COR-L47 (cell line): Measurements from ENCODE around the gene SLC30A7.
A peak's percentile ranks its signal among the peaks of the same experiment; 100 is the strongest.
"Not testable (repeated sequence)": the region's sequence is repeated elsewhere in the genome, so short reads cannot be mapped to it uniquely, and the experiment has no call there.

Experiments
- DNase-seq: peaks from one replicate; lab custom pipeline; 2025; lab: John Stamatoyannopoulos, UW

SLC30A7 gene

DNA sequence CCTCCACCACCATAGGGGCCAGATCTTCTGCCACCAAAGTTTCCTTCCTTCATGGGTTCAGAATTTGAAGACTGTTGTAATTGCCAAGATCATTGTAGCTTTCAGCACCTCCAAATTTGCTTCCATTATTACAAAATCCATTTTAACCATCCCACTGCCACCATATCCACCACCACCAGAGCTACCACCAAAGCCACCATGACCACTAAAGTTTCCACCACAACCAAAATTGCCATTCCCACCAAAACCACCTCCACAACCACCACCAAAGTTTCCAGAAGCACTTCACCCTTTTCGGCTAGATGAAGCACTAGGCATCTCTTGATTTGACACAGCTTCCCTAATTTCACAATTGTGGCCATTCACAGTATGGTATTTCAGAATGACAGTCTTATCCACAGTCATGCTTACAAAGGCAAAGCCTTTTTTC, 45.2 kb downstream of the SLC30A7 start:
- no peak for DNase-seq

DNA sequence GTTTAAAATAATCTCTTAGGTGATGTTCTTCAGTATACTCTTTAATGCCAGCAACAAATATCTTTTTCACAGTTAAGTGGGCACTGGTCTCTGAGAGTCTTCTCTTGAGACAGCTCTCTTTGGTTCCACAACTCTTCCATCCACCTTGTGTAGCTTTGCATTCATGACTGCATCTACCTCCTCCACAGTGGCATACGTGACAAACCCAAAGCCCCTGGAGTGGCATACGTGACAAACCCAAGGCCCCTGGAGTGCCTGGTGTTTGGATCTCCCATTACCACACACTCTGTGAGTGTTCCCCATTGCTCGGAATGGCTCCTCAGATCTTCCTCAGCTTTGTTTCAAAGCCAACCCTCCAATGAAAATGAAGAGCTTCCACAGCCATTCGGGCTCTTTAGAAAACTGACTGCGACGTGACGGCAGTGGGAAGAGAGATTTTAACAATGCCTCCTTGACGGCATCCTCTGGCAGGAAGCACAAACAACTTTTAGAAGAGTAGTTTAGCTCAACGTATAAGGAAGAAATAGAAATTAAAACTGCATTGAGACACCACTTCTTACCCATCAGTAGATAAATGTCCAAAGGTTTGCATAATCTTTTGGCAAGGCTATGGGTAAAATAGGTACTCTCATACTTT, 45.8 kb downstream of the SLC30A7 start:
- DNase-seq = no peak

DNA sequence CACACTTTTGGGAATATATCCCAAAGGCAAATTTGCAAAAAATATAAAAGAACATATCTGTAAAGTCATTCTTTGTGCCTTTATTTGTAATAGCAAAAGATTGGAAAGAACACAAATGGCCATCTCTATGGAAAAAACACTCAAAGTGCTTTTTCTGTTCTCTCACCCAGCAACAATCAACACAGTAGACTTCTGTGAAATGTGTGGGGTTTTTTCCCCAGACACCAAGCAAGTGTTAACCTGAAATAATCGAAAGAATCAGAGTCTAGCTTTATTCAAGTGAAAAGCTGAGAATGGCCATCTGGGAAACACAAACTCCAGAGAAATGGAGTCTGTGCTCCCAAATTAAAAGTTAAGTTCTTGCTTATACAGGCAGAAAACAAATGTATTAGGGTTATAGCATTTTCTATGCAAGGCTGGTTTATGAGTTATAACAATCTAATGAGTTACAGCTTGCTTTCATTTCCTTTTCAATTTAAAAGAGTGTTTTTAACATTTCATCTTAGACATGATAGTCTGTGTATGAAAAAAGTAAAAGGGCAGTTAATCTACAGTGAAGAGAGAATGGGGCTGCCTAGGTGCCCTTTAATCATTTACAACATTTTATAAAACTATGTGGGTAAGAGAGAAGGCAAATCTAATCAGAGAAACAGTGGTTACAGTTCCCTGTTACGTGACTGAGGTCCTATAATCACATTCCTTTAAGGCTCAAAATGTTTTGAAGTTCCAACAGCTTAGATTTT, 46.6 kb downstream of the SLC30A7 start:
- no peak for DNase-seq

DNA sequence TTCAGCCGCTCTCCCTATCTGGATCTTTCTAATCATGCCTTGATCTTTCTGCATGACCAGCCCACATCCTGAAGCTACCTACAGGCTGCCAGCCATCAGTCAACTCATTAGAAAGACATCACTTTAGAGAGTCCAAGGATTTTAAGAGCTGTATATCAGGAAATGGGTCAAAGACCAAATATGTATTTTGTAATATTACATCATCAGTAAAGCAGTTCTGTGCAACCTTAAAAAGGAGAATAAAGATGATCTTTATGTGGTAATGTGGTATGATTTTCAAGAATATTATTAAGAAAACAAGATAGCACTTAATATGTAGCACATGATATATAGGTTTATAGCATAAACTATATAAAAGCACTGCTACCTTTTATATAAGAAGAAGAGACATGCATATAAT, 47.6 kb downstream of the SLC30A7 start:
- no peak for DNase-seq

DNA sequence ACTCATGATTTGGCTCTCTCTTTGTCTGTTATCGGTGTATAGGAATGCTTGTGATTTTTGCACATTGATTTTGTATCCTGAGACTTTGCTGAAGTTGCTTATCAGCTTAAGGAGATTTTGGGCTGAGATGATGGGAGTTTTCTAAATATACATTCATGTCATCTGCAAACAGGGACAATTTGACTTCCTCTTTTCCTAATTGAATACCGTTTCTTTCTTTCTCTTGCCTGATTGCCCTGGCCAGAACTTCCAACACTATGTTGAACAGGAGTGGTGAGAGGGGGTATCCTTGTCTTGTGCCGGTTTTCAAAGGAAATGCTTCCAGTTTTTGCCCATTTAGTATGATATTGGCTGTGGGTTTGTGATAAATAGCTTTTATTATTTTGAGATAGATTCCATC, 50.2 kb downstream of the SLC30A7 start:
- DNase-seq = not testable (repeated sequence)

DNA sequence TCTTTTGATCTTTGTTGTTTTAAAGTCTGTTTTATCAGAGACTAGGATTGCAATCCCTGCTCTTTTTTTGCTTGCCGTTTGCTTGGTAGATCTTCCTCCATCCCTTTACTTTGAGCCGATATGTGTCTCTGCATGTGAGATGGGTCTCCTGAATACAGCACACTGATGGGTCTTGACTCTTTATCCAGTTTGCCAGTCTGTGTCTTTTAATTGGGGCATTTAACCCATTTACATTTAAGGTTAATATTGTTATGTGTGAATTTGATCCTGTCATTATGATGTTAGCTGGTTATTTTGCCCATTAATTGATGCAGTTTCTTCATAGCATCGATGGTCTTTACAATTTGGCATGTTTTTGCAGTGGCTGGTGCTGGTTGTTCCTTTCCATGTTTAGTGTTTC, 51.9 kb downstream of the SLC30A7 start:
- not testable (repeated sequence) for DNase-seq

DNA sequence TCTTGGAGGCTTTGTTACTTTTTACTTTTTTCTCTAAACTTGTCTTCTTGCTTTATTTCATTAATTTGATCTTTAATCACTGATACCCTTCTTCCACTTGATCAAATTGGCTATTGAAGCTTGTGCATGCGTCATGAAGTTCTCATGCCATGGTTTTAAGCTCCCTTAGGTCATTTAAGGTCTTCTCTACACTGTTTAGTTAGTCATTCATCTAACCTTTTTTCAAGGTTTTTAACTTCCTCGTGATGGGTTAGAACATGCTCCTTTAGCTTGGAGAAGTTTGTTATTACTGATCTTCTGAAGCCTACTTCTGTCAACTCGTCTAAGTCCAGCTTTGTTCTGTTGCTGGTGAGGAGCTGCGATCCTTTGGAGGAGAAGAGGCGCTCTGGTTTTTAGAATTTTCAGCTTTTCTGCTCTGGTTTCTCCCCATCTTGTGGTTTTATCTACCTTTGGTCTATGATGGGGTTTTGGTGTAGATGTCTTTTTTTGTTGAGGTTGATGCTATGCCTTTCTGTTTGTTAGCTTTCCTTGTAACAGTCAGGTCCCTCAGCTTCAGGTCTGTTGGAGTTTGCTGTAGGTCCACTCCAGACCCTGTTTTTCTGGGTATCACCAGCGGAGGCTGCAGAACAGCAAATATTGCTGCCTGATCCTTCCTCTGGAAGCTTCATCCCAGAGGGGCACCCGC, 53.0 kb downstream of the SLC30A7 start:
- not testable (repeated sequence) for DNase-seq

DNA sequence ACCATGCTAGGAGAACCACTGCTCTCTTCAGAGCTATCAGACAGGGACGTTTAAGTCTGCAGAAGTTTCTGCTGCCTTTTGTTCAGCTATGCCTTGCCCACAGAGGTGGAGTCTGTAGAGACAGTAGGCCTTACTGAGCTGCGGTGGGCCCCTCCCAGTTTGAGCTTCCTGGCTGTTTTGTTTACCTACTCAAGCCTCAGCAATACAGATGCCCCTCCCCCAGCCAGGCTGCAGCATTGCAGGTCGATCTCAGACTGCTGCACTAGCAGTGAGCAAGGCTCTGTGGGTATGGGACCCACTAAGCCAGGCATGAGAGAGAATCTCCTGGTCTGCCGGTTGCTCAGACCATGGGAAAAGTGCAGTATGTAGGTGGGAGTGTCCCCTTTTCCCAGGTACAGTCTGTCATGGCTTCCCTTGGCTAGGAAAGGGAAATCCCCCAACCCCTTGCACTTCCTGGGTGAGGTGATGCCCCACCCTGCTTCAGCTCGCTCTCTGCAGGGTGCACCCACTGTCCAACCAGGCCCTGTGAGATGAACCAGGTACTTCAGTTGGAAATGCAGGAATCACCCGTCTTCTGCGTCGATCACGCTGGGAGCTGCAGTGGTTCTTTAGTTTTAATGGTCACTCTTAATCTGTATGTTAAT, 53.7 kb downstream of the SLC30A7 start:
- peak; percentile 72 for DNase-seq

DNA sequence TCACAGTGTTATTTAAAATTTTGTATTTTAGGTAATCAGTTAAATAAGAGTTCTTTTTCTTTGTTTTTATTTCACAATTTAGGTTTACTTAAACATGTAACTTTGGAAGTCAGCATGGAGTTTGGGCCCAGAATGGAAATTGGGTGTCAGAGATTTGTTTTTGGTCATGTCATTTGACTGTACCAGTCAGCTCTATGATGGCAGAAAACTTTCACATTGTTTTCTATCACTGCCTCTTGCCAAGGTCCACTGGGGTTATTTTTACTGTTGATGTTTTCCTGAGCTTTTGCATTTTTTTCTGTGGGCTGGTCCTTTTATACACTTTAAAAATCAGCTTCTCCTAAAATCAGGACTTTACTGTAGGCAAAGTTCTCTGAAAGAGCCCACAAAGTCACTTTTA, 54.4 kb downstream of the SLC30A7 start:
- no peak for DNase-seq

DNA sequence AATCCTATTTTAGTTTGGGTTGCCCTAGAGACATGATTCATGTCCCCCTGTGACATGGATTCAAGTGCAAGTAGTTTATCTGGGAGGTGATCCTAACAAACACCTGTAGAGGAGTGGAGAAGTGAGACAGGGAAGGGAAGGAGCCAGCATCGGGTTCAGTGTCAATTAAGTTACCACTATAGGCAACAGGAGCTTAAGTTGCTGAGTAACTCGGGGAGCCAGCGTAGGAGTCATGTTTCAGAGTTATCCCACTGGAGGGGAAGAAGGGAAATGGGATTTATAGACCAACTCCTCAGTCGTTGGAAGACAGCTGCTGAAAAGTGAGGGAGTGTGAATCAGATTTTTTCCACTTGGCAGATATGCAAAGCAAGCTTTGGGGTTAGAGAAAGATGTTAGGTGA, 54.9 kb downstream of the SLC30A7 start:
- no peak for DNase-seq

DNA sequence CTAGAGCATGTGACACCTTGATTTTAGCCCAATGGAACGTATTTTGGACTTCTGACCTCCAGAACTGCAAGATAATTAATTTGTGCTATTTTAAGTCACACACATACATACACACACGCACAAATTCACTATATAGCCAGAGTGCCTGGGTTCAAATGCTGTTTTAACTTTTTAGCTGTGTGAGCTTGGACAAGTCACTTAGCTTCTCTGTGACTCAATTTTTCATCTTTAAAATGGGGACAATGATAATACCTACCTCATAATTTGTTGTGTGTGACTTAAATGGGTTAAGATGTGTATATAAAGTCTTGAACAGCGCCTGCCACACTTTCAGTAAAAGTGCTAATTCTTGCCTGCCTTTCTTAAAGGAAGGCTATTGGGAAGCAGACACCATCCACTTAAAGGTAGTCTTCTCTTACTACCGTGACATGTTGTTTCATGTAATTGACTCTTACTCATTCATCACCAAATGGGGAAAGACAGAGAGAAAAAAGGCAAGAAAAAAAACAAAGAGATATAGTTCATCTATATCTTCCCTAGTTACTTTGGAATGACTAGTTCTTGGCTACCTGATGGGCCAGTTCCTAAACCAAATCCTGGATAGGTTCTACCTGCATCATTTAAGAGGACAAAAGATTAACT, 56.3 kb downstream of the SLC30A7 start:
- DNase-seq = no peak

DNA sequence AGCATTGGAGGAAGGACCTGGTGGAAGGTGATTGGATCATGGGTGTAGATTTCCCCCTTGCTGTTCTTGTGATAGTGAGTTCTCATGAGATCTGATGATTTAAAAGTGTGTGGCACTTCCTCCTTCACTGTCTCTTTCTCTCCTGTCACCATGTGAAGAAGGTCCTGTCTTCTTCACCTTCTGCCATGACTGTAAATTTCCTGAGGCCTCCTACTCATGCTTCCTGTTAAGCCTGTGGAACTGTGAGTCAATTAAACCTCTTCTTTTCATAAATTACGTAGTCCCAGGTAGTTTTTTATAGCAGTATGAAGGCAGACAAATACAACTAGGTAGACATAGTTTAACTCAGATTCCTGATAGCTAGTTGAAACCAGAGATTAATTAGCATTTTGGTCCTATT, 57.1 kb downstream of the SLC30A7 start:
- DNase-seq = not testable (repeated sequence)

DNA sequence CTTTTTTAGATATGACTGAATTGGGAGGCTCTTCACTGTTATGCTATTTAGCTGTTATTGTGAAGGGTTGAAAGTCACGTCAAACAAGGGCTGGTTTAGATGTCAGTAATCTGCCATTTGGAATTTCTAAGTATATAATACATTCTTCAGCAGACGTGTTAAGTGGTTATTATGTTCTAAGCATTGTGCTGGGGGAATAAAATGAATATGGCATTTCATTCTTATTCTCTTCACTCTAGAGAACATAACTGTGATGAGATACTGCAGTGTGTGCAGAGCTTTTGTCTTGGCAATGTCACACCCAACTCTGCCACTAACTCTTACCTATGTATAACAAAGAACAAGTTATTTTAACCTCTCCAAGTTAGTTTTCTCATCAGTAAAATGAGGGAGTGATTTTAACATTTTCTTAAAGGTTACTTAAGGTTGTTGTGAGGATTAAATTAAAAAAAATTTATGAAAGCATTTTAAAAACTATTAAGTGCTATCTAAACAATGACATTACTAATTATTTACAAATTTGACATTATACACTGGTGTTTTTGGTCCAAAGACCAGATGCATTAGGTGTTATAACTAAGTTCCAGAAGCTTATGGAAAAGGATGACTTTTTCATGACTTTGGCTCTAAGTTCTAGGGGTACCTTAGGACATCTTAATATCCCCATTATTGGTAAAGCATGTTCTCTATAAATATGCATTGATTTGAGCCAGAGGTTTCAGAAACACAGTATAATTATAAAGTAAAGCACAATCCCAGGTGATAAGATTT, 58.3 kb downstream of the SLC30A7 start:
- DNase-seq = no peak

DNA sequence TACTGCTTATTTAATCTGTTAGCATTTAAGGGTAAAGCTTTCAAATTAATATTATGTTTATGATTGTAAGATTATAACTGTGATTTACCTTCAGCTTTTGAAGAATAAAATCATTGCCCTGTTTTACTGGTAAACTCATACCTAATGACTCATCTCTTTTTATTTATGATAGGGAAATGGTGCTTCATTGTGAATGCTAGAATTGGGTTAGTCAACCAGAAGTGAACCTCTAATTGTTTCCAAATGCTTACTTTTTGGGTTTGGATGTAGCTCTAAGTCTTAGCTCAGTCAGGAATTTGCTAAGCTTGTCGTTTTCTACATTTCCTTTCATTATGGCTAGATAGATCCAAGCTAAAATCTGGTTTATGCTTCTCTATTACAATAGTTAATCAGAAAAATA, 59.4 kb downstream of the SLC30A7 start:
- no peak for DNase-seq

DNA sequence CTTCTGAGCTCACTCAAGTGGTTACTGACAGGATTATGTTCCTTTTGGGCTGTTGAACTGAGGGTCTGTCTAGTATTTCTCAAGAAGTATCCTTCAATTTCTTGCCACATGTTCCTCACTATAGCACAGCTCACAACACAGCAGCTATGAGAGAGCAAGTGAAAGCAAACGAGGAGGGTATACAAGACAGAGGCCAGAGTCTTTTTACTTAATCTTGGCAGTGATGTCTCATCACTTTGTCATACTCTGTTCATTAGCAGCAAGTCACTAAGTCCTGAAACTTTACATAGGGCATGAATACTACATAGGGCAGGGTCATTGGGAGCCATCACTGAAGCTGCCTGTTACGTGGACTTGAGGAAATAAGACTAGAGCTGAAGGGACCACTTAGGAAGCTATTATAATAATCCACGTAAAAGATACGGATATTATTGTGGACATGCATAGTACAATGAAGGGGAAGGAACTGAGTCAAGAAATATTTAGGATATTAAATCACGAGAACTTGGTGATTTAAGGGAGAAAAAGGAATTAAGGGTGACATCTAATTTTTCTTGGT, 63.7 kb downstream of the SLC30A7 start:
- no peak for DNase-seq

DNA sequence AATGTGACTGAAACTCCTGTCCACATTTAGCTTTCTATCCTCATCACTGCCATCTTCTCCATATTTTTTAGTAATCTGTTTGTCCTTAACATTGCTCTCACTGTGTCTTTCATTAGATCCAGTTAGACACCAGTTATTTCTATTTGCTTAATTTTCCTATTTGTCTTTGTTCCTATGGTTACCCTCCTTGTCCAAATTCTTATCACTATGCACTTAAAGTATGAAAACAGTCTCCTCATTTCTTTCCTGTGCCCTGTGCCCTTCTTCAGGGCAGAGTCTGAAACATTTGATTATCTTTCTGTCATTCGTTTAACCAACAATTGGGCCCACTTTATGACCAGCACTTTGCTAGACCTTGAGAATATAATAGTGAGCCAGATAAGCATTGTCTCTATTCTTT, 64.2 kb downstream of the SLC30A7 start:
- no peak for DNase-seq

DNA sequence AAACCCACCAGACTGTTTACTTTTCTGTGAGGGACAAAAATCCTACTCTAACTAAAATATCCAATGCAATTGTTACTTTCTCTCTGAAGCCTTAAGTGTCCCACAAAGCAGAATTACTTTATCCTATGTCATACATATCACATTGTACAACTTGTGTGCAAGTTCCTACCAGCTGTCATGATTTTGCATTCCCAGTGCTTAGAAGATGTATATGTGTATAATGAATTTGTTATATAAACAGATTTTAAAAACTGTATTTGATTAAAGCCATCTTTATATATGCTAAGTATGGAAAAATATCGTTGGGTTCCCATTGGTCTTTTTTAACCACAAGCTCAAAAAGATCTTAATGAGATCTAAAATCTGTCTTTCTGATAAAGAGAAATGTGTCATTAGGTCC, 72.7 kb downstream of the SLC30A7 start:
- DNase-seq = no peak

DNA sequence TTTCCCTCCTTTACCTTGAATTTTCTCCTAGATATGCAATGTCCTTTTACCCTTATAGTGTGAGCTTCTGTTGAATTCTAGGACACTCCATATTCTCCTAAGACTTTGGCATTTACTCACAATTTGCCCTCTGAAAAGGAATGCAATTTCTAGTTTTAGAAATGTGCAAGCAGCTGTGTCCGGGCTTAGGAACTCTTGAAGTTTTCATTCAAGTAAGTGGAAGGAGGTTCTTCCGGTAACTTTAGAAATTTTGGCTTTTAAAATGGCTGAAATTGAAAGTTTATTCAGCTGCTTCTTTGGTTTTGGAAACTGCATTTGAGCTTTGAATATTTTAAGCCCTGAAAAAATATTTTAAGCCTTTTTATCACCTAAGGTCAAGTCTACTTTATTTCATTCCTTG, 73.4 kb downstream of the SLC30A7 start:
- no peak for DNase-seq

DNA sequence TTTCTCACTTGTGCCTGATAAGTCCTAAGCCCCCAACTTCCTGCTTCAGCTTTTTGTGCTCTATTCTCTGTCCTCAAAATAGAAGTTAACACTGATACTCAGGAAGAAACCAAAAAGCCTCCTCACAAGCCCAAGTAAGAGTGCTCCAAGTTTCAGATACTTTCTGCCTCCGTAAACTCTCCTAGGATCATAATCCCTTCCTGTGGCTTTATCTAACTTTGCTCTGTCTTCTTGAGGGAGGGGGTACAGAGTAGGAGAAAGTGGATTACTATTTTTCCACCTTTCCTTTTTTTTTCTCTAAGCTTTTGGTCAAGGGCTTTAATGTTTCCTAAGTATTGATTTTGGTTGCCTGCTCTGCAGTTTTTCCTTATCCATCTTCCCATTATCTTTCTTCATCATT, 75.1 kb downstream of the SLC30A7 start:
- DNase-seq = no peak

DNA sequence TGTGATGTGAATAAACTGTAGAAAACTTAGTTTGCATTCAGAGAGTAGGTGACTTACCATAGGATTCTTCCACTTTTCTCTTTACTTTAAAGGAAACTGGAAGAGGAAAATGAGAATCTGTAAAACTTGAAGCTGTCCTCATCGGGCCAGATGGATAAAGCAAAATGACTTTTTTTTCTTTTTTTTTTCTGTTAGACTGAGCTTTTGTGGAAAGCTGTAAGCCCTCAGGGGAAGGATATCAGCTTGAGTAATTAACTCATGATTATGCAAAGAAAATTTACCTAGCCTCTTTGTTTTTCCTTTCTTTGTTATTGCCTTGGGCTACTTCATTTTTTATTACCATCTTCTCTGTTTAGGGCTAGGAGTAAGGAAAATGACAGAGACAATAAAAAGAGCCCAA, 76.3 kb downstream of the SLC30A7 start:
- DNase-seq = no peak

DNA sequence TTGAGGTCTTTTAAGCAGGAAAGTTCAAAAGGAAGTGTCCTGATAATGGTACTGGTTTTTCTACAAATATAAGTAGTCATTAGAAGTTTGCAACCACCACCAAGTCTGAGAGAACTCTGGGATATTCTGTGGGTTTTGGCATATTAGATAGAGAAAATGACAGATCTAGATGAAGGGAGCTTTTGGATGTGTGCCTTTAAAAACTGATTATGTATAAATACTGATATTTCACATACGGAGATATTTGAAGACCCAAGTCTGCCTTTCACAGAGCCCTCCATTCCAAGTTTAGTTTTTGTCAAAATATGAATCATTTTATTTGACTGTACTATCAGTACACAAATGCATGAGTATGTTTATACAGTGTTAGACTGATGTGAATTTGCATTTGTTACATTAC, 81.0 kb downstream of the SLC30A7 start:
- DNase-seq = no peak
